HEK293T (cell line): Measurements from ENCODE around the gene ARNT2.

Experiments
- ARNT ChIP-seq: fragments of 450-650 bp; IDR thresholded peaks from 2 replicates; pipeline ENCODE4 v1.6.1; 2017; ENCODE audit warnings: mild to moderate bottlenecking
- FOXM1 ChIP-seq: fragments of 450-650 bp; IDR thresholded peaks from 2 replicates; pipeline ENCODE4 v1.6.1; 2017; ENCODE audit warnings: mild to moderate bottlenecking, borderline replicate concordance
- NFRKB ChIP-seq: fragments of 450-650 bp; IDR thresholded peaks from 2 replicates; pipeline ENCODE4 v1.6.1; 2016; ENCODE audit warnings: mild to moderate bottlenecking, moderate library complexity
- SUZ12 ChIP-seq: fragments of 450-650 bp; IDR thresholded peaks from 2 replicates; pipeline ENCODE4 v1.6.1; 2016; ENCODE audit warnings: mild to moderate bottlenecking

DNA sequence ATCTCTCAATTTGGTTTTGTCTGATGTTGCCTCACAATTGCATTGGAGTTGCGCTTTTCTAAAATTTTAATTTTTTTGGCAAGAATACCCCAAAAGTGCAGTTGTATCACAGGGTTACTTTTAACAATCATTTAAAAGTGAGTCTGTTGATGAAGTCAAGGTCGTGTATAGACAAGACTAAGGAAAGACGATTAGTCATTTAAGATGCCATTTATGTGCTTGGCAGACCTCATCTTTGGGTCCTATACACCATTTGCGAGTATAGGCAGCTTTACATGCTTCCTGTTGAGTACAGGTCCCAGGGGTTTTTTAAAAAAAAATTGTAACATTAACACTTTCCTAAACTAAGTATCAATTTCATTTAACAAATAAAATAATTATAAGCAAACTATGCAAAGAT lies 12.5 kb downstream of the ARNT2 start:
- no peak for TF ChIP-seq ARNT
- no peak for TF ChIP-seq SUZ12
- no peak for TF ChIP-seq NFRKB
- TF ChIP-seq FOXM1, result no peak
